Cardiac septum (tissue), 1 donor: ENCODE results near the gene ST3GAL5. TPM values are rescaled to one million over a fixed set of nuclear protein-coding genes. Genes with fewer than 3 reads are reported as not detected.

Experiments used
- total RNA-seq: library from RNA; stranded (reverse); fragmentation: NEBNext Ultra II Directional; extraction: Animal tissue kit (Norgen Biotek cat#: 25700); gene quantifications from one replicate; pipeline ENCODE4 v1.2.1, GENCODE V29; 2021
- donor health status: DM: no; HTN: no; CAD: no.

Gene ST3GAL5
- total RNA-seq, 1 donor from 2014 or later, result 3.8 TPM

Other genes starting within 250 kb of the ST3GAL5 start
- gene SFTPB, start 220.8 kb downstream of the ST3GAL5 start, total RNA-seq, result not detected
- 2.3 TPM for gene GNLY, start 194.6 kb downstream of the ST3GAL5 start, total RNA-seq
- 21.0 TPM for gene ATOH8, start 135.0 kb downstream of the ST3GAL5 start, total RNA-seq
- gene POLR1A, start 216.9 kb upstream of the ST3GAL5 start, total RNA-seq, result 24.3 TPM
- gene PTCD3, start 217.2 kb upstream of the ST3GAL5 start, total RNA-seq, result 146 TPM